Smooth muscle cell (in vitro differentiated cells): ENCODE data around the gene HAUS2. TPM values are rescaled to one million over a fixed set of nuclear protein-coding genes. Genes with fewer than 3 reads are reported as not detected.
"Not testable (repeated sequence)": the region's sequence is repeated elsewhere in the genome, so short reads cannot be mapped to it uniquely, and the experiment has no call there.

Source experiments
- DNase-seq: peaks from one replicate; lab custom pipeline; 2025; ENCODE audit not compliant: unreplicated experiment; lab: John Stamatoyannopoulos, UW
- H2AFZ ChIP-seq: fragments of 200-600 bp; sonication (generic); 2 replicates; pipeline ENCODE4 v1.6.0; 2016; ENCODE audit warnings: antibody characterized with exemption, low read depth, mild to moderate bottlenecking
- H3F3A ChIP-seq: fragments of 200-600 bp; sonication (generic); 2 replicates; pipeline ENCODE4 v1.6.0; 2017; ENCODE audit warnings: antibody characterized with exemption, low read depth
- H3K27ac ChIP-seq: fragments of 200-600 bp; sonication (generic); 2 replicates; pipeline ENCODE4 v1.5.1; 2016; ENCODE audit warnings: low read depth, mild to moderate bottlenecking
- H3K27me3 ChIP-seq: fragments of 200-600 bp; sonication (generic); 2 replicates; pipeline ENCODE4 v1.6.1; 2016; ENCODE audit warnings: low read depth, mild to moderate bottlenecking
- H3K36me3 ChIP-seq: fragments of 200-600 bp; sonication (generic); 2 replicates; pipeline ENCODE4 v1.5.1; 2016; ENCODE audit warnings: low read depth
- H3K4me1 ChIP-seq: fragments of 200-600 bp; sonication (generic); 2 replicates; pipeline ENCODE4 v1.5.1; 2016; ENCODE audit warnings: low read depth
- H3K4me2 ChIP-seq: fragments of 200-600 bp; sonication (generic); 2 replicates; pipeline ENCODE4 v1.6.0; 2016; ENCODE audit warnings: mild to moderate bottlenecking
- H3K4me3 ChIP-seq: fragments of 200-600 bp; sonication (generic); 2 replicates; pipeline ENCODE4 v1.5.1; 2016; ENCODE audit warnings: mild to moderate bottlenecking
- H3K79me2 ChIP-seq: fragments of 200-600 bp; sonication (generic); 2 replicates; pipeline ENCODE4 v1.6.0; 2016; ENCODE audit warnings: low read depth, mild to moderate bottlenecking
- H3K9ac ChIP-seq: fragments of 200-600 bp; sonication (generic); 2 replicates; pipeline ENCODE4 v1.6.0; 2016; ENCODE audit warnings: low read depth
- H3K9me3 ChIP-seq: fragments of 200-600 bp; sonication (generic); replicated peaks from 2 replicates; pipeline ENCODE4 v1.5.1; 2016; ENCODE audit warnings: low read depth
- H4K20me1 ChIP-seq: fragments of 200-600 bp; sonication (generic); 2 replicates; pipeline ENCODE4 v1.6.0; 2016; ENCODE audit warnings: low read depth
- WGBS: methylation state at CpG from one replicate; pipeline ENCODE4 v1.1.7; 2016; ENCODE audit warnings: low lambda C conversion rate; 5-methylcytosine and 5-hydroxymethylcytosine counted together
- polyA plus RNA-seq: library from polyadenylated mRNA; unstranded; fragments of >200 nt; fragmentation: Nextera tagmentation; extraction: Ambion mirVana; gene quantifications from 2 replicates; pipeline ENCODE4 v1.2.1, GENCODE V29; 2016
- total RNA-seq: library from RNA; depleted of rRNA; stranded (reverse); fragments of >200 nt; gene quantifications from 2 replicates; pipeline ENCODE4 v1.2.3, GENCODE V29; 2014
- TF ChIP-seq, protein P1 (sequence below): fragments of 200-600 bp; sonication (generic); IDR thresholded peaks from 2 replicates; pipeline ENCODE4 v1.5.1; 2017; ENCODE audit warnings: borderline replicate concordance, mild to moderate bottlenecking, antibody characterized with exemption; ENCODE audit not compliant: insufficient read depth, poor library complexity, severe bottlenecking

Gene HAUS2
- total and polyA plus RNA-seq, 2 experiments from 2014 or later, result 18.4 to 88.4 TPM

DNA sequence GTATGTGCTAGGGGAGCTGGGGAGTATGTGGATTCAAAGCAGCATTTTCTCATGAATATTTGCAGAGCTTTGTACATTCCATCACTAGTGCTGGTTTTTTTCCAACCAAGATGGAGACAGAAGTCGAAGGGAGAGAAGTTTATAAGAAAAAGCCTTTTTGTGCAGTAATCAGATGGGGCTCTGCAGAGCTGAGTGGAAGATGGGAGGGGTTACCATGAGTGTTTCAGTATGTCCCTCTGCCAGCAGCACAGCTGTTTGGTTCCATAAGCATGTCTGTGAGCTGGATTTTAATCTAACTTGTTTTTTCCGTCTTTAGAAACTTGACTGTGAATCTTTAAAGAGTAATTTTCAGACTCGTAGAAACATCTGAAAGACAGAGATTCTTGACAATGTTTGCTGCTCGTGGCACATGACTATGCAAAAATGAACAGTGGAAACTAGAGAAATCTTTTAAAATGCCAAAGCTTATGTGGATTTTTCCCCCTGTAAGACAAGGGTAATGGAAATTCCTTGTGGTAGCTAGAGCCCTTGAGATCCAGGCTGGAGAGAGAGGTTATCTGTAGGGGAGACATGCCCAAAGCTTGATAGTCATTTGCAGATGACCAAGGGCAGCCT is 47.1 kb downstream of the HAUS2 start:
- Histone ChIP-seq H3F3A (peaks cover 7% of the 10 kb centered on the region), H2AFZ (peak overlapping the region; percentile 36), H3K79me2 (peaks cover 6% of the 10 kb centered on the region), H3K4me1 (peaks cover 8% of the 10 kb centered on the region), H3K9ac (peak overlapping the region; percentile 21), H3K36me3 (no peaks in the 10 kb centered on the region), H3K27ac (peak overlapping the region; percentile 80), H4K20me1 (no peaks in the 10 kb centered on the region), H3K27me3 (no peaks in the 10 kb centered on the region), H3K9me3 (no peaks in the 10 kb centered on the region), H3K4me2 (peak overlapping the region; percentile 81), H3K4me3 (peak overlapping the region; percentile 25)
- WGBS, result 17% methylated on average over 4 of the region's 4 CpGs
- TF ChIP-seq, protein P1, sequence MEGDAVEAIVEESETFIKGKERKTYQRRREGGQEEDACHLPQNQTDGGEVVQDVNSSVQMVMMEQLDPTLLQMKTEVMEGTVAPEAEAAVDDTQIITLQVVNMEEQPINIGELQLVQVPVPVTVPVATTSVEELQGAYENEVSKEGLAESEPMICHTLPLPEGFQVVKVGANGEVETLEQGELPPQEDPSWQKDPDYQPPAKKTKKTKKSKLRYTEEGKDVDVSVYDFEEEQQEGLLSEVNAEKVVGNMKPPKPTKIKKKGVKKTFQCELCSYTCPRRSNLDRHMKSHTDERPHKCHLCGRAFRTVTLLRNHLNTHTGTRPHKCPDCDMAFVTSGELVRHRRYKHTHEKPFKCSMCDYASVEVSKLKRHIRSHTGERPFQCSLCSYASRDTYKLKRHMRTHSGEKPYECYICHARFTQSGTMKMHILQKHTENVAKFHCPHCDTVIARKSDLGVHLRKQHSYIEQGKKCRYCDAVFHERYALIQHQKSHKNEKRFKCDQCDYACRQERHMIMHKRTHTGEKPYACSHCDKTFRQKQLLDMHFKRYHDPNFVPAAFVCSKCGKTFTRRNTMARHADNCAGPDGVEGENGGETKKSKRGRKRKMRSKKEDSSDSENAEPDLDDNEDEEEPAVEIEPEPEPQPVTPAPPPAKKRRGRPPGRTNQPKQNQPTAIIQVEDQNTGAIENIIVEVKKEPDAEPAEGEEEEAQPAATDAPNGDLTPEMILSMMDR, result no peak
- DNase-seq, result no peak

DNA sequence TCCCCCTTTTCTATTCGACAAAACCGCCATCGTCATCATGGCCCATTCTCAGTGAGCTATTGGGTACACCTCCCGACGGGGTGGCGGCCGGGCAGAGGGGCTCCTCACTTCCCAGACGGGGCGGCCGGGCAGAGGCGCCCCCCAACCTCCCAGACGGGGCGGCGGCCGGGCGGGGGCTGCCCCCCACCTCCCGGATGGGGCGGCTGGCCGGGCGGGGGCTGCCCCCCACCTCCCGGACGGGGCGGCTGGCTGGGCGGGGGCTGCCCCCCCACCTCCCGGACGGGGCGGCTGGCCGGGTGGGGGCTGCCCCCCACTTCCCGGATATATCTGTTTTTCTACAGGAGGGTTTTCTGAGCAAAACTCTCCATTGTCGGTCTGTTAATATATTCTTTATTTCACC is 52.7 kb downstream of the HAUS2 start:
- not testable (repeated sequence) for H3K4me2 ChIP-seq, H3K36me3 ChIP-seq, H2AFZ ChIP-seq, DNase-seq, H3K4me1 ChIP-seq, H3K9me3 ChIP-seq, H3F3A ChIP-seq, H3K9ac ChIP-seq, H3K4me3 ChIP-seq, H3K27me3 ChIP-seq, H3K27ac ChIP-seq, H4K20me1 ChIP-seq, H3K79me2 ChIP-seq
- WGBS, result 93% methylated on average over 9 of the region's 30 CpGs

DNA sequence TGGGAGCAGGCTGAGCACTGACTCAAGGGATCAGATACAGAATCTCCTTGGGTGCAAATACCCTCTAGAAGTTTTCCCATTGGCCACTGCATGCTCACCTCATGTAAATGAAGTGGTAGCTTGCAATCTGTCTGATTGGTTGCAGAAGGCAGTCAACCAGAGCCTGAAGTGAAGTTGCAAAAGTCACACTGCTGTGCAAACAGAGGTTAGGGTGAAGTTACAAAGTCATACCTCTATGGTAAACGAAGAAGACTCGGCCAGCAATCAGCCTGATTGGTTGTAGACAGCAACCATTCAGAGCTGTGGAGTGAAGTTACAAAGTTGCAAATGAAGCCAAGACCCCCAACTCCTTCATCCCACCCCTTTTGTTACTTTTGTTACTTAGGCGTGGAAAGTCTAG is 53.9 kb downstream of the HAUS2 start:
- Histone ChIP-seq H3K9me3 (no peaks in the 10 kb centered on the region), H3K79me2 (peaks cover 6% of the 10 kb centered on the region), H2AFZ (no peak overlapping the region), H4K20me1 (no peaks in the 10 kb centered on the region), H3K27ac (no peak overlapping the region), H3K4me1 (no peaks in the 10 kb centered on the region), H3K9ac (no peak overlapping the region), H3K4me2 (no peak overlapping the region), H3K27me3 (no peaks in the 10 kb centered on the region), H3K36me3 (no peaks in the 10 kb centered on the region), H3K4me3 (no peak overlapping the region), H3F3A (no peaks in the 10 kb centered on the region)
- WGBS, result 95% methylated on average over 3 of the region's 3 CpGs
- DNase-seq, result no peak
- TF ChIP-seq, protein P1, result no peak

DNA sequence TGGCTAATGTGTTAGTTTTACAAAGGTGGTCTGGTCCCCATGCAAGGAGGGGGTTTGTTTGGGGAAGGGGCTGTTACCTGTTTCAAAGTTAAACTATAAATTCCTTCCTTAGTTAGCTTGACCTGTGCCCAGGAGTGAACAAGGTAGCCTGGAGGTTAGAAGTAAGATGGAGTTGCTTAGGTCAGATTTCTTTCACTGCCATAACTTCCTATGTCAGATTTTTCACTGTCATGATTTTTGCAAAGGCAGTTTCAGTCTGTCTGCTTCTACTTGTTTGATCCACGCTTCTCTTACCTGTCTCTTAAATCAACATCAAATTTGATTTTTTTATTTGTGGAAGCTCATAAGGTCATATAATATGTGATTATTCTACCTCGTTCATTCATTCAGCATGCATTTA is 55.3 kb downstream of the HAUS2 start:
- 99% methylated on average over 2 of the region's 2 CpGs for WGBS
- H3K36me3 ChIP-seq, result no peaks in the 10 kb centered on the region
- H3K27ac ChIP-seq, result no peak overlapping the region
- no peaks in the 10 kb centered on the region for H3K79me2 ChIP-seq
- no peaks in the 10 kb centered on the region for H3F3A ChIP-seq
- H2AFZ ChIP-seq, result no peak overlapping the region
- H3K4me1 ChIP-seq, result no peaks in the 10 kb centered on the region
- H3K9me3 ChIP-seq, result no peaks in the 10 kb centered on the region
- TF ChIP-seq, protein P1, result no peak
- no peak overlapping the region for H3K4me2 ChIP-seq
- no peak overlapping the region for H3K4me3 ChIP-seq
- H3K27me3 ChIP-seq, result no peaks in the 10 kb centered on the region
- peaks cover 8% of the 10 kb centered on the region for H4K20me1 ChIP-seq
- no peak overlapping the region for H3K9ac ChIP-seq
- DNase-seq, result no peak
